ENCODE data around the gene EOLA1.
"Not testable (repeated sequence)": the region's sequence is repeated elsewhere in the genome, so short reads cannot be mapped to it uniquely, and the experiment has no call there.

Gene EOLA1

DNA sequence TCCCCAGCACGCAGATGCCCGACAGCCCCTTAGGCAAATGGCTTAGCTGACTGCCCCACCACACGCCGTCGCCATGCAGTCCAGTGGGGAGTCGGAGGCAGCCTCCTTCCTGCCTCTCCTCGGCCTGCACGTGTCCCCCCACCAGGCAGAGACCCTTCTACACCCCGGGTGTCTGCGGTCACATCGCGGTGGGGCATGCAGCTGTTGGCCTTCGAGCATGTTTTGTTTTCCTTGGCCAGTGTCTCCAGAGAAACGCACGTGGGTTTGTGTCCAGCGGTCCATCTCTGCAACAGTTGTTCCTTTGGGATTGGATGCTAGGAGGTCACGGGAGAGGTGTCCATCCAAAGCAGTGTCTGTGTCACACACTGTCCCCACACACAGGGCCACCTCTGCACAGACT is 54.4 kb downstream of the EOLA1 start, which contains the start of gene HSFX2:
Gene HSFX2 (minus strand): TSS at position 101 of the 400 bp plus-strand sequence. CDS start 614 bp downstream, outside the sequence.
- DNase-seq (ENCODE audit: extremely low read depth in 1 of 2, low read depth in 1 of 2): not testable (repeated sequence)

DNA sequence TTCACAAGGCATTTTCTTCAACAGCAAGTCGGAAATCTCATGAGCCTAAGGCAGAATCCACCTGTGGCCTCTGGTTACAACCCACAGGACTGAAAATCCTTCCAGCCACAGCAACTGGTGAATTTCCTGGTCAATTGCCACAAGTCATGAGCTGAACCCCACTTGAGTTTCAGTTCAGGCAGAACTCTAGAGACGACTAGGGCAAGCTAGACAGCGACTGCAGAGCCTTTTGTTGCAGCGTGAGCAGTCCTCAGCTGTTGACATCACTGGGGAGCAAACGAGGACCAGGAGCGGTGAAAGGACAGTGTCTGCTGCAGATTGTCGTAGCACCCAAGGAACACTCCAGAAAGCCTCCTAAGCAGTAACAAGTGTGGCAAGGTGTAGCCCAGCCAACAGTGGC is 55.1 kb downstream of the EOLA1 start:
- DNase-seq (ENCODE audit: extremely low read depth in 1 of 2, low read depth in 1 of 2): not testable (repeated sequence)

Measured in activated CD8-positive, alpha-beta memory T cell treated with anti-CD3 and anti-CD28 coated beads for 1 hour (primary cell).